K562 (cell line): Measurements from ENCODE around the gene SOWAHC. TPM values are rescaled to one million over a fixed set of nuclear protein-coding genes. Genes with fewer than 3 reads are reported as not detected.

ENCODE experiments used
- ATAC-seq: fragments of 200-7000 bp; cut with Tn5 transposase; 3 replicates; pipeline ENCODE4 v1.9.1; 2020; ENCODE audit warnings: moderate library complexity
- Bru-seq: library from RNA; stranded (reverse); fragments of 400-500 nt; gene quantifications from one replicate; lab custom pipeline; 2021; lab: Mats Ljungman, UMichigan
- BruChase-seq, 2 experiments: library from RNA; stranded (reverse); fragments of 400-500 nt; gene quantifications; one replicate each; lab custom pipeline; 2021; lab: Mats Ljungman, UMichigan
- BruUV-seq: library from RNA; stranded (reverse); fragments of 400-500 nt; replicated peaks from 2 replicates; lab custom pipeline; 2021; lab: Mats Ljungman, UMichigan
- CTCF ChIA-PET: fragments of 300-600 bp; formaldehyde crosslinking; extraction: SDS; loops from one replicate; lab custom pipeline; 2021; ENCODE audit warnings: low intra/inter-chr PET ratio; lab: Yijun Ruan, JAX
- POLR2A ChIA-PET: fragments of 300-600, 350-650 bp; sonication (Branson Sonifier 250); formaldehyde crosslinking; extraction: SDS; loops from one replicate; lab custom pipeline; 2021; ENCODE audit warnings: antibody characterized with exemption, inconsistent platforms; lab: Yijun Ruan, JAX
- DNase-seq, 4 experiments: peaks; one replicate each; pipeline versions ENCODE4 v3.0.0 to v3.0.0-alpha.2; 2011 to 2018; ENCODE audit warnings: low spot score in 3 of 4, mixed read lengths in 3 of 4; ENCODE audit errors: extremely low read depth in 1 of 4
- FAIRE-seq: peaks from 2 replicates; lab custom pipeline; 2011; peaks lifted over from hg19 to GRCh38; lab: Jason Lieb, UNC
- H2AFZ ChIP-seq: 2 replicates; pipeline ENCODE4 v1.6.0; 2011; ENCODE audit warnings: low read depth, low read length, control low read depth, inconsistent platforms
- H3K27ac ChIP-seq: fragments of 200-600 bp; 3 replicates; pipeline ENCODE4 v1.8.0; 2011; ENCODE audit warnings: low read depth, mild to moderate bottlenecking, control low read depth, inconsistent platforms, low read length, moderate library complexity, mixed read lengths; ENCODE audit errors: extremely low read depth
- H3K27me3 ChIP-seq, 2 experiments: fragments of 300-600 bp in 1 of 2; 2 replicates in 1 of 2; 3 replicates in 1 of 2; pipeline versions ENCODE4 v1.6.0 to v1.8.0; 2011; ENCODE audit warnings: inconsistent platforms in 2 of 2, low read length in 2 of 2, mild to moderate bottlenecking in 1 of 2, mixed read lengths in 1 of 2, moderate library complexity in 1 of 2; ENCODE audit not compliant: control insufficient read depth in 2 of 2, insufficient read depth in 2 of 2
- H3K36me3 ChIP-seq: fragments of 300-600 bp; 3 replicates; pipeline ENCODE4 v1.8.0; 2011; ENCODE audit warnings: mild to moderate bottlenecking, low read length, inconsistent platforms; ENCODE audit not compliant: control insufficient read depth, insufficient read depth
- H3K4me1 ChIP-seq, 2 experiments: fragments of 200-600 bp in 1 of 2; replicated peaks in 1 of 2; 2 replicates in 1 of 2; 3 replicates in 1 of 2; pipeline versions ENCODE4 v1.5.1 to v1.8.0; 2011; ENCODE audit warnings: inconsistent platforms in 2 of 2, low read length in 2 of 2, mild to moderate bottlenecking in 1 of 2, mixed read lengths in 1 of 2, moderate library complexity in 1 of 2; ENCODE audit not compliant: control insufficient read depth in 2 of 2, insufficient read depth in 2 of 2
- H3K4me2 ChIP-seq: 2 replicates; pipeline ENCODE4 v1.6.1; 2011; ENCODE audit warnings: low read length, control low read depth, inconsistent platforms, mixed read lengths; ENCODE audit not compliant: insufficient read depth
- H3K4me3 ChIP-seq: fragments of 200-600 bp; sonication (generic), shearing (Covaris generic); 2 replicates; pipeline ENCODE4 v1.5.1; 2016; ENCODE audit warnings: control low read depth, inconsistent platforms
- H3K79me2 ChIP-seq: fragments of 200-600 bp; 3 replicates; pipeline ENCODE4 v1.8.0; 2011; ENCODE audit warnings: low read length, inconsistent platforms; ENCODE audit not compliant: control insufficient read depth, insufficient read depth
- H3K9ac ChIP-seq, 2 experiments: 2 replicates each; pipeline versions ENCODE4 v1.6.0 to v1.6.1; 2011; ENCODE audit warnings: low read depth in 2 of 2, low read length in 2 of 2, control low read depth in 1 of 2, inconsistent platforms in 1 of 2, mild to moderate bottlenecking in 1 of 2, mixed read lengths in 1 of 2; ENCODE audit not compliant: insufficient read depth in 1 of 2
- H3K9me1 ChIP-seq: one replicate; pipeline ENCODE4 v1.6.0; 2011; ENCODE audit warnings: inconsistent platforms, mild to moderate bottlenecking, low read length, moderate library complexity; ENCODE audit not compliant: control insufficient read depth, insufficient read depth
- H3K9me3 ChIP-seq: replicated peaks from 2 replicates; pipeline ENCODE4 v1.5.1; 2011; ENCODE audit warnings: low read depth, low read length, inconsistent platforms; ENCODE audit not compliant: control insufficient read depth, insufficient read depth
- H4K20me1 ChIP-seq: replicated peaks from 2 replicates; pipeline ENCODE4 v1.6.1; 2011; ENCODE audit warnings: low read length, inconsistent platforms, mixed read lengths; ENCODE audit not compliant: control insufficient read depth, insufficient read depth
- WGBS: fragments of 100-300 bp; shearing (Covaris generic); methylation state at CpG from one replicate; pipeline ENCODE4 v1.1.6; 2016; ENCODE audit warnings: low coverage, mixed read lengths; ENCODE audit not compliant: insufficient coverage; ENCODE audit errors: missing lambda C conversion rate; 5-methylcytosine and 5-hydroxymethylcytosine counted together
- in situ Hi-C: fragments of 300-500 bp; cut with MboI; formaldehyde crosslinking; loops from 4 replicates; pipeline ENCODE4 v1.15.0; 2018; ENCODE audit warnings: inconsistent platforms, mixed read lengths
- intact Hi-C: fragments of 100-400 bp; cut with micrococcal nuclease; formaldehyde crosslinking; loops from 2 replicates; pipeline ENCODE4 v1.14.2; 2022
- long read RNA-seq, 3 experiments: library from polyadenylated mRNA in 2 of 3; library from RNA in 1 of 3; unstranded in 2 of 3; stranded (forward) in 1 of 3; transcript quantifications; one replicate each; pipeline ENCODE4 v2.0.0, GENCODE V29; 2019 to 2022
- polyA minus RNA-seq, 3 experiments: library from RNA; depleted of rRNA, polyadenylated mRNA; stranded (reverse); fragments of >200 nt; gene quantifications; 2 replicates each; pipeline ENCODE4 v1.2.3, GENCODE V29; 2011
- polyA plus RNA-seq, 8 experiments: library from polyadenylated mRNA; depleted of rRNA in 4 of 8; stranded (reverse) in 5 of 8; unstranded in 3 of 8; fragments of >200 nt; fragmentation: Nextera tagmentation in 2 of 8; fragmentation: Illumina TruSeq in 1 of 8; extraction: Ambion mirVana in 2 of 8; extraction: Trizol in 1 of 8; gene quantifications; 2 replicates each; pipeline versions ENCODE4 v1.2.1 to v1.2.3, GENCODE V29; 2011 to 2014; ENCODE audit warnings: inconsistent platforms in 1 of 8, missing spikeins in 1 of 8
- total RNA-seq, 7 experiments: library from RNA; depleted of rRNA in 6 of 7; stranded (reverse); fragments of >200 nt in 6 of 7; fragmentation: Illumina TruSeq in 2 of 7; extraction: Trizol in 2 of 7; gene quantifications; 2 replicates each; pipeline versions ENCODE4 v1.2.1 to v1.2.3, GENCODE V29; 2011 to 2021; ENCODE audit warnings: low replicate concordance in 1 of 7
- TF ChIP-seq, protein P1 (sequence below), 2 experiments: IDR thresholded peaks; 2 replicates each; pipeline ENCODE4 v1.6.1; 2011; ENCODE audit warnings: borderline replicate concordance in 1 of 2, control low read depth in 1 of 2, low read depth in 1 of 2, low read length in 1 of 2, mild to moderate bottlenecking in 1 of 2, mixed read lengths in 1 of 2, moderate library complexity in 1 of 2; ENCODE audit not compliant: insufficient read depth in 1 of 2, insufficient read length in 1 of 2, poor library complexity in 1 of 2, severe bottlenecking in 1 of 2; ENCODE audit errors: extremely low read depth in 1 of 2
- TF ChIP-seq, protein P2 (sequence below): fragments of 450-650 bp; formaldehyde crosslinking; conservative IDR thresholded peaks from 2 replicates; pipeline ENCODE4 v1.4.0; 2022; ENCODE audit warnings: mild to moderate bottlenecking, missing genetic modification characterization

The SOWAHC gene
- total RNA-seq (2011; cell fraction: chromatin; rRNA removed; ENCODE audit: low replicate concordance) = not detected in 2 replicates
- total RNA-seq (2011; cell fraction: nucleolus; rRNA removed) = not detected in 2 replicates
- total RNA-seq (2011; cell fraction: nucleoplasm; rRNA removed) = not detected in 2 replicates
- total RNA-seq (2014; rRNA removed) = not detected in 2 replicates
- total RNA-seq (2014; rRNA removed; fragmentation: Illumina TruSeq; extraction: Trizol) = not detected in 2 replicates
- total RNA-seq (2015; rRNA removed; fragmentation: Illumina TruSeq; extraction: Trizol) = not detected in 2 replicates
- total RNA-seq (2021) = 0.04 and 0.09 TPM in 2 replicates
- polyA plus RNA-seq (2011; rRNA removed) = not detected in 2 replicates
- polyA plus RNA-seq (2011; cell fraction: cytosol; rRNA removed) = not detected in 2 replicates
- polyA plus RNA-seq (2011; cell fraction: nucleus; rRNA removed) = not detected in 2 replicates
- polyA plus RNA-seq (2012) = not detected in 2 replicates
- not detected in 2 replicates for polyA plus RNA-seq (2014; fragmentation: Illumina TruSeq; extraction: Trizol)
- not detected for polyA plus RNA-seq (2014; fragmentation: Nextera tagmentation; extraction: Ambion mirVana)
- polyA plus RNA-seq (2014; rRNA removed) = not detected in 2 replicates
- polyA minus RNA-seq (2011; rRNA and poly(A)+ RNA removed) = not detected in 2 replicates
- 0.73 TPM in 1 of 2 replicates, not detected in the other for polyA minus RNA-seq (2011; cell fraction: cytosol; rRNA and poly(A)+ RNA removed)
- polyA minus RNA-seq (2011; cell fraction: nucleus; rRNA and poly(A)+ RNA removed) = not detected in 2 replicates
- Bru-seq, nascent RNA = percentile 28 among the genes with signal in this experiment
- percentile 13 among the genes with signal in this experiment for BruChase-seq, experiment 1, labeled RNA remaining after a 2-hour chase
- percentile 28 among the genes with signal in this experiment for BruChase-seq, experiment 2, labeled RNA remaining after a 6-hour chase
- long read RNA-seq, experiment 1 = 0 reads
- long read RNA-seq, experiment 2 = 0 reads
- long read RNA-seq, experiment 3 = 0 reads

GRCh38 chr2:109613922-109614714 lies at the start of gene SOWAHC, which contains the start of gene SEPTIN10:
Gene SOWAHC (plus strand): TSS chr2:109614364. CDS start chr2:109614490, 126 bp downstream.
Gene SEPTIN10 (minus strand): TSS chr2:109613966. CDS start chr2:109613827, 139 bp downstream.
- H3K9me3 ChIP-seq = no peaks in the 10 kb centered on the region
- no peaks in the 10 kb centered on the region for H3K9me1 ChIP-seq
- no peaks in the 10 kb centered on the region for H3K79me2 ChIP-seq
- no peaks in the 10 kb centered on the region for H3K27me3 ChIP-seq
- no peaks in the 10 kb centered on the region for H3K36me3 ChIP-seq
- 56% methylated on average over 29 of the region's 104 CpGs for WGBS
- no peak within 1 kb of the TSS for H3K4me2 ChIP-seq
- intact Hi-C loops = no loop called here
- FAIRE-seq = no peak
- H3K9ac ChIP-seq = no peak within 1 kb of the TSS
- H3K4me1 ChIP-seq = no peaks in the 10 kb centered on the region
- TF ChIP-seq, protein P1, sequence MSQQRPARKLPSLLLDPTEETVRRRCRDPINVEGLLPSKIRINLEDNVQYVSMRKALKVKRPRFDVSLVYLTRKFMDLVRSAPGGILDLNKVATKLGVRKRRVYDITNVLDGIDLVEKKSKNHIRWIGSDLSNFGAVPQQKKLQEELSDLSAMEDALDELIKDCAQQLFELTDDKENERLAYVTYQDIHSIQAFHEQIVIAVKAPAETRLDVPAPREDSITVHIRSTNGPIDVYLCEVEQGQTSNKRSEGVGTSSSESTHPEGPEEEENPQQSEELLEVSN (IDR thresholded peaks at IDR 0.05; ENCODE audit: borderline replicate concordance in 1 of 2, extremely low read depth in 1 of 2, insufficient read depth in 1 of 2, insufficient read length in 1 of 2, low read depth in 1 of 2, low read length in 1 of 2, poor library complexity in 1 of 2, severe bottlenecking in 1 of 2) = peak in 1 of 2 experiments; percentile 10
- TF ChIP-seq, protein P2, sequence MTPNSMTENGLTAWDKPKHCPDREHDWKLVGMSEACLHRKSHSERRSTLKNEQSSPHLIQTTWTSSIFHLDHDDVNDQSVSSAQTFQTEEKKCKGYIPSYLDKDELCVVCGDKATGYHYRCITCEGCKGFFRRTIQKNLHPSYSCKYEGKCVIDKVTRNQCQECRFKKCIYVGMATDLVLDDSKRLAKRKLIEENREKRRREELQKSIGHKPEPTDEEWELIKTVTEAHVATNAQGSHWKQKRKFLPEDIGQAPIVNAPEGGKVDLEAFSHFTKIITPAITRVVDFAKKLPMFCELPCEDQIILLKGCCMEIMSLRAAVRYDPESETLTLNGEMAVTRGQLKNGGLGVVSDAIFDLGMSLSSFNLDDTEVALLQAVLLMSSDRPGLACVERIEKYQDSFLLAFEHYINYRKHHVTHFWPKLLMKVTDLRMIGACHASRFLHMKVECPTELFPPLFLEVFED = no peak
- TF ChIP-seq, all 486 proteins: peak for 1
- BruUV-seq = no TSS peak
- ATAC-seq = no peak; the same call in 2 of the 3 replicates
- Histone ChIP-seq H2AFZ (no peak within 1 kb of the TSS), H3K27ac (no peak within 1 kb of the TSS), H3K4me3 (no peak within 1 kb of the TSS), H4K20me1 (no peaks in the 10 kb centered on the region)
- DNase-seq = peak in 2 of 4 experiments; percentile 18 to 23
- ChIA-PET CTCF (no interaction called here), POLR2A (no interaction called here)
- in situ Hi-C loops = no loop called here
